ENCODE results near the gene MDC1. TPM values are rescaled to one million over a fixed set of nuclear protein-coding genes. Genes with fewer than 3 reads are reported as not detected.

MDC1 gene
- total RNA-seq, 1 donor from 2014 or later = 96.6 TPM

GRCh38 chr6:30742316-30743098, 25.4 kb upstream of the MDC1 start, which contains the start of gene FLOT1:
Gene FLOT1 (minus strand): TSS chr6:30742687. CDS start chr6:30742189, 498 bp downstream.
- peaks cover 59% of the 10 kb centered on the region for H3K36me3 Mint-ChIP-seq (ENCODE audit: low read depth)
- H3K4me1 Mint-ChIP-seq (ENCODE audit: low read depth) = peaks cover 50% of the 10 kb centered on the region
- peak; percentile 88 for DNase-seq (ENCODE audit: low spot score)
- H3K27ac Mint-ChIP-seq = peak within 1 kb of the TSS; percentile 91
- no peaks in the 10 kb centered on the region for H3K9me3 Mint-ChIP-seq
- intact Hi-C loops (cut with micrococcal nuclease) = loop anchor here (1.0 kb wide), 1 partner anchor 27 kb away; no protein-coding TSS in a partner anchor
- no peaks in the 10 kb centered on the region for H3K27me3 Mint-ChIP-seq (ENCODE audit: low read depth)
- peak within 1 kb of the TSS; percentile 99 for H3K4me3 Mint-ChIP-seq (ENCODE audit: low read depth)

- no peaks in the 10 kb centered on the region for H3K9me3 Mint-ChIP-seq
- H3K27ac Mint-ChIP-seq = peak overlapping the region; percentile 88
- no peaks in the 10 kb centered on the region for H3K27me3 Mint-ChIP-seq (ENCODE audit: low read depth)
- H3K4me3 Mint-ChIP-seq (ENCODE audit: low read depth) = peak overlapping the region; percentile 99
- intact Hi-C loops (cut with micrococcal nuclease) = loop anchor here (1.0 kb wide), 1 partner anchor 27 kb away; no protein-coding TSS in a partner anchor
- DNase-seq (ENCODE audit: low spot score) = no peak
- H3K4me1 Mint-ChIP-seq (ENCODE audit: low read depth) = peaks cover 53% of the 10 kb centered on the region
- peaks cover 65% of the 10 kb centered on the region for H3K36me3 Mint-ChIP-seq (ENCODE audit: low read depth)
Measured at GRCh38 chr6:30741789-30742315, 24.8 kb upstream of the MDC1 start.

GRCh38 chr6:30741063-30741779, 24.1 kb upstream of the MDC1 start:
- H3K4me3 Mint-ChIP-seq (ENCODE audit: low read depth) = peak overlapping the region; percentile 99
- peak overlapping the region; percentile 88 for H3K27ac Mint-ChIP-seq
- intact Hi-C loops (cut with micrococcal nuclease) = no loop called here
- peaks cover 70% of the 10 kb centered on the region for H3K36me3 Mint-ChIP-seq (ENCODE audit: low read depth)
- H3K9me3 Mint-ChIP-seq = no peaks in the 10 kb centered on the region
- H3K27me3 Mint-ChIP-seq (ENCODE audit: low read depth) = no peaks in the 10 kb centered on the region
- peaks cover 55% of the 10 kb centered on the region for H3K4me1 Mint-ChIP-seq (ENCODE audit: low read depth)
- no peak for DNase-seq (ENCODE audit: low spot score)

- Mint-ChIP-seq H3K4me1 (ENCODE audit: low read depth) (peaks cover 62% of the 10 kb centered on the region), H3K4me3 (ENCODE audit: low read depth) (peak overlapping the region; percentile 99)
Measured at GRCh38 chr6:30740540-30740870, 23.4 kb upstream of the MDC1 start.

GRCh38 chr6:30738532-30738931, 21.5 kb upstream of the MDC1 start:
- Mint-ChIP-seq H3K9me3 (no peaks in the 10 kb centered on the region), H3K27me3 (ENCODE audit: low read depth) (no peaks in the 10 kb centered on the region), H3K4me3 (ENCODE audit: low read depth) (peak overlapping the region; percentile 47), H3K36me3 (ENCODE audit: low read depth) (peaks cover 91% of the 10 kb centered on the region), H3K27ac (no peak overlapping the region), H3K4me1 (ENCODE audit: low read depth) (peaks cover 68% of the 10 kb centered on the region)
- intact Hi-C loops (cut with micrococcal nuclease) = loop anchor here (5.0 kb wide), 2 partner anchors 56 to 211 kb away; no protein-coding TSS in a partner anchor
- no peak for DNase-seq (ENCODE audit: low spot score)

More at GRCh38 chr6:30740540-30740870, 23.4 kb upstream of the MDC1 start:
- H3K27ac Mint-ChIP-seq = peak overlapping the region; percentile 14
- DNase-seq (ENCODE audit: low spot score) = no peak
- peaks cover 77% of the 10 kb centered on the region for H3K36me3 Mint-ChIP-seq (ENCODE audit: low read depth)
- intact Hi-C loops (cut with micrococcal nuclease) = no loop called here
- no peaks in the 10 kb centered on the region for H3K9me3 Mint-ChIP-seq
- H3K27me3 Mint-ChIP-seq (ENCODE audit: low read depth) = no peaks in the 10 kb centered on the region

- Mint-ChIP-seq H3K27me3 (ENCODE audit: low read depth) (no peaks in the 10 kb centered on the region), H3K4me3 (ENCODE audit: low read depth) (peak overlapping the region; percentile 83), H3K4me1 (ENCODE audit: low read depth) (peaks cover 71% of the 10 kb centered on the region), H3K27ac (peak overlapping the region; percentile 97), H3K36me3 (ENCODE audit: low read depth) (peaks cover 89% of the 10 kb centered on the region), H3K9me3 (no peaks in the 10 kb centered on the region)
- no peak for DNase-seq (ENCODE audit: low spot score)
- intact Hi-C loops (cut with micrococcal nuclease) = loop anchor here (2.0 to 5.0 kb wide), 4 partner anchors 53 to 208 kb away; no protein-coding TSS in a partner anchor
Measured at GRCh38 chr6:30735668-30736314, 18.7 kb upstream of the MDC1 start.

GRCh38 chr6:30732237-30732943, 15.3 kb upstream of the MDC1 start:
- peaks cover 50% of the 10 kb centered on the region for H3K4me1 Mint-ChIP-seq (ENCODE audit: low read depth)
- intact Hi-C loops (cut with micrococcal nuclease) = no loop called here
- H3K36me3 Mint-ChIP-seq (ENCODE audit: low read depth) = peaks cover 80% of the 10 kb centered on the region
- no peak overlapping the region for H3K4me3 Mint-ChIP-seq (ENCODE audit: low read depth)
- H3K27me3 Mint-ChIP-seq (ENCODE audit: low read depth) = no peaks in the 10 kb centered on the region
- H3K9me3 Mint-ChIP-seq = no peaks in the 10 kb centered on the region
- DNase-seq (ENCODE audit: low spot score) = no peak
- no peak overlapping the region for H3K27ac Mint-ChIP-seq

GRCh38 chr6:30730601-30731435, 13.7 kb upstream of the MDC1 start:
- H3K27me3 Mint-ChIP-seq (ENCODE audit: low read depth) = no peaks in the 10 kb centered on the region
- H3K9me3 Mint-ChIP-seq = no peaks in the 10 kb centered on the region
- peak overlapping the region; percentile 69 for H3K27ac Mint-ChIP-seq
- peak; percentile 81 for DNase-seq (ENCODE audit: low spot score)
- intact Hi-C loops (cut with micrococcal nuclease) = no loop called here
- peak overlapping the region; percentile 40 for H3K4me3 Mint-ChIP-seq (ENCODE audit: low read depth)
- peaks cover 37% of the 10 kb centered on the region for H3K4me1 Mint-ChIP-seq (ENCODE audit: low read depth)
- peaks cover 80% of the 10 kb centered on the region for H3K36me3 Mint-ChIP-seq (ENCODE audit: low read depth)

GRCh38 chr6:30727920-30728553, 11.0 kb upstream of the MDC1 start:
- intact Hi-C loops (cut with micrococcal nuclease) = no loop called here
- peak overlapping the region; percentile 21 for H3K27ac Mint-ChIP-seq
- no peak for DNase-seq (ENCODE audit: low spot score)
- peaks cover 45% of the 10 kb centered on the region for H3K4me1 Mint-ChIP-seq (ENCODE audit: low read depth)
- H3K4me3 Mint-ChIP-seq (ENCODE audit: low read depth) = no peak overlapping the region
- H3K27me3 Mint-ChIP-seq (ENCODE audit: low read depth) = no peaks in the 10 kb centered on the region
- peaks cover 83% of the 10 kb centered on the region for H3K36me3 Mint-ChIP-seq (ENCODE audit: low read depth)
- H3K9me3 Mint-ChIP-seq = no peaks in the 10 kb centered on the region

- Mint-ChIP-seq H3K9me3 (no peaks in the 10 kb centered on the region), H3K27ac (no peak overlapping the region), H3K4me3 (ENCODE audit: low read depth) (no peak overlapping the region), H3K36me3 (ENCODE audit: low read depth) (peaks cover 84% of the 10 kb centered on the region), H3K27me3 (ENCODE audit: low read depth) (no peaks in the 10 kb centered on the region), H3K4me1 (ENCODE audit: low read depth) (peaks cover 42% of the 10 kb centered on the region)
- DNase-seq (ENCODE audit: low spot score) = no peak
- intact Hi-C loops (cut with micrococcal nuclease) = no loop called here
Measured at GRCh38 chr6:30726506-30727413, 9.7 kb upstream of the MDC1 start.
